ENCODE measurements around the gene MON1A. TPM values are rescaled to one million over a fixed set of nuclear protein-coding genes. Genes with fewer than 3 reads are reported as not detected.
"Not testable (repeated sequence)": the region's sequence is repeated elsewhere in the genome, so short reads cannot be mapped to it uniquely, and the experiment has no call there.

MON1A gene
- total RNA-seq, 1 experiment from 2014 or later = 7.6 TPM

DNA sequence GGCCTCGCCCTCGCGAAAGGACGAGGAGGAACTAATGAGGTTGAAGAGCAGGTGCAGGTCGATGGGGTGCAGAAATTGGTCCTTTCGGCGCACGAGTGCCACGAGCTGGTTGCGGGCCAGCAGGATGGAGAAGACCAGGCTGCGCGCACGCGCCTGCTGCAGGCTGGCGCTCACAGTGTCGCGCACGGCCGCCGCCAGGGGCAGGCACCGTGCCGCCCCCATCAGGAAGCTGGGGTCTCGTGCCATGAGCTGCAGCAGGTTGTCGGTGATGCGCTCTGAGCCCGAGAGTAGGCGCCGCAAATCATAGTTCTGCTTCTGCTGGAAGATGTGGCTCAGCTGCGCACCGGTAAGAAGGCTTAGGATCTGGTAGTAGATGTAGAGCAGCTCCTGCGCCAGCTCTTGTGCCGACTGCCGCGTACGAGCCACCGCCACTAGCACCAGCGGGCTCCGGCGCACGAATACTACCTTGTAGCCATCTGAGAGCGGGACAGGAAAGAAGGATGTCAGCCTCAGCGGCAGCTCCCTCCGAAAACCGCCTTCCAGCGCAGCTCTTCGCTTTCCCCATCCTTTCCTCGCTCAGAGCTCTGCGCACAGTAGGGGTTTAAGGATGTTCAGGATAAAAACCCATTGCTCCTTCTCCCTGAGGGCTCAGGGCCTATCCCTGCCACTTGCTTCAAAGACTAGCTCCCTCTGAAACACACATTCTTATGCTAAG is 19.0 kb downstream of the MON1A start:
- H3K36me3 ChIP-seq = 0 out of 2 replicates have a peak, but pooled peaks cover 4% of the 10 kb centered on the region
- no peak overlapping the region for H3K27ac ChIP-seq
- no peaks in the 10 kb centered on the region for H3K9me3 ChIP-seq (replicated peaks)
- H3K4me3 ChIP-seq = no peak overlapping the region
- H3K4me1 ChIP-seq (replicated peaks) = no peaks in the 10 kb centered on the region; the same call in 1 of the 2 replicates
- H3K27me3 ChIP-seq (replicated peaks) = no peaks in the 10 kb centered on the region
- no peak for DNase-seq (ENCODE audit: low read depth in 1 of 2, low spot score in 2 of 2)

DNA sequence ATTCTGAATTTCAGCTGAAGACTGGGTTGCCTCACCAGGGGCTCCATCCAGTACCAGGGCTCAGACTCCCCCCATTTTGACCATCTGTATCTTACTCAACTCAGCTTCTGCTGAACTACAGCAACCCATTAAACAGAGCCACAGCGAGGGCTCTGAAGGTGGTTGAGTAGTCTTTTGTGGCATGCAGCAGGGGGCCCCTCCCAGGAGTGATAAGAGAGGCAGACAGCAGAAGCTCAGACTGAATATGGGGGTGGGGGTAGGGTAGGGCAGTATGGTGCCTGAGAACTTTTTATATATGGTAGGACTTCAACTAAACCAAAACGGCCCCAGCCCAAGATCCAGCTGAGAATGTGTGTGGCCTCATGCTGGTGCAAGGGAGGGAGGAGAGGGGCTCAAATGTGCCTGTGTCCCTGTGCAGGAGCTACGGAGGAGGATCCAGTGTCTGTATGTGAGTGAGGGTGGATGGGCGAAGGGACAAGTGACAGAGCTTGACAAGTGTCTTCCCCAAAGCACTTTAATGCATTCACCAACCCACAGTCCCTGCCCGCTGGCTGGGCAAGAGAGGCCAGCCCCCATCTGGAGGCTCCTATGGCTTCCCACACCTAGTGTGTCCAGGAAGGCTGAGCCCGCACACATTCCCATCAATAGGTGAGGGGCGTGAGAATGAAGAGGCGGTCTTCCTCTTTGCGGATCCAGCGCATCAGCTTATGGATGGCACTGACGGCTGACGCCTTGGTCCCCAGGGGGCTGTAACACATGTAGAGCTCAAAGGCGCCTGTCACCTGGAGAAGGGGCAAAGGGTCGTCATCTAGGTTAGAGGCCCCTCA is 21.0 kb downstream of the MON1A start:
- H3K4me1 ChIP-seq (replicated peaks) = no peaks in the 10 kb centered on the region; the same call in 1 of the 2 replicates
- H3K27me3 ChIP-seq (replicated peaks) = no peaks in the 10 kb centered on the region
- H3K4me3 ChIP-seq = no peak overlapping the region
- H3K9me3 ChIP-seq (replicated peaks) = no peaks in the 10 kb centered on the region
- H3K36me3 ChIP-seq = 0 out of 2 replicates have a peak, but pooled peaks cover 4% of the 10 kb centered on the region
- H3K27ac ChIP-seq = no peak overlapping the region
- no peak for DNase-seq (ENCODE audit: low read depth in 1 of 2, low spot score in 2 of 2)

DNA sequence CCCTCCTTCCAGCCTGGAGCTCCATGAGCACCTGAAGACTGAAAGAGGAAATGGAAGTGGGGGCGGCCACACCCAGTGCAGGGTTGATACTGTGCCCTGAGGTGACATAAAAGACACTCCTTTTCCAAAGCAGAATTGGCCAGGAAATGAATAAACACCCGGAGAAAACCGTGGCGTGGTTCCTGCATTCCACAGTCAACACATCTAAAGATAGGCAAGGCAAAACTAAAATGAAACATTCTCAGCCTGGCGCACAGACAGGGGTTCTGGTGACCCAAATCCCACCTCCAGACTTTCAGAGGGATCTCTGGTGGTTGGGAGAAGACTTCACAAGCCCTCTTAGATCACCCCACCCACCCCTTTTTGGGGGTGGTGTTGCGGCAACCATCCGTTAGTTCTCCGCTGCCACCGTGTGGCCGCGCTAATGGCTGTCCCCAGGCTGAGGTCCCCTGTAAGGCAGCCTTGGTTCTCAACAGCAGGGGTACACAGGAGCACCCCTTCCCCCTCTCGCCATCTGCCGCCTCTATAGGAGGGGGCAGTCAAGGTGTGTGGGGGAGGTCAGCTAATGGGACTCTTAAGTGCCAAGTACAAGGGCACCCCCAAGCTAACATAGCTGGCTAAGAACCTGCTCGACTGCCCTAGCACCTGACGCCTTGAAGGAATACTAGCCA is 23.4 kb downstream of the MON1A start:
- H3K36me3 ChIP-seq = 0 out of 2 replicates have a peak, but pooled peaks cover 4% of the 10 kb centered on the region
- no peak overlapping the region for H3K27ac ChIP-seq
- H3K9me3 ChIP-seq (replicated peaks) = no peaks in the 10 kb centered on the region
- H3K4me3 ChIP-seq = no peak overlapping the region
- H3K27me3 ChIP-seq (replicated peaks) = no peaks in the 10 kb centered on the region
- DNase-seq (ENCODE audit: low read depth in 1 of 2, low spot score in 2 of 2) = no peak
- H3K4me1 ChIP-seq (replicated peaks) = no peaks in the 10 kb centered on the region; the same call in 1 of the 2 replicates

DNA sequence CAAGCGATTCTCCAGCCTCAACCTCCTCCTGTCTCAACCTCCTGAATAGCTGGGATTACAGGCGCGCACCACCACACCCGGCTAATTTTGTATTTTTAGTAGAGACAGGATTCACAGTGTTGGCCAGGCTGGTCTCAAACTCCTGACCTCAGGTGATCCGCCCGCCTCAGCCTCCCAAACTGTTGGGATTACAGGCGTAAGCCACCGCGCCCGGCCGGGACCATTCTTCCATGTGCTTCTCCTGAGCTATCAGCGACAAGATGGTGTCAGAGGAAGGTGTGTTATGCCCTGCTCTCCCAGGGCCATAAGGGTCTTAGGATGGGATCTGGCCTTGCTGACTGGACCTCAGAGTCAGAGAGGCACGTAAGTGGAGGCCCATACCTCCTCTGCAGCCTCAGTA is 25.2 kb downstream of the MON1A start:
- not testable (repeated sequence) for H3K4me3 ChIP-seq; DNase-seq (ENCODE audit: low read depth in 1 of 2, low spot score in 2 of 2); H3K9me3 ChIP-seq (replicated peaks); H3K4me1 ChIP-seq (replicated peaks); H3K27me3 ChIP-seq (replicated peaks); H3K27ac ChIP-seq; H3K36me3 ChIP-seq

DNA sequence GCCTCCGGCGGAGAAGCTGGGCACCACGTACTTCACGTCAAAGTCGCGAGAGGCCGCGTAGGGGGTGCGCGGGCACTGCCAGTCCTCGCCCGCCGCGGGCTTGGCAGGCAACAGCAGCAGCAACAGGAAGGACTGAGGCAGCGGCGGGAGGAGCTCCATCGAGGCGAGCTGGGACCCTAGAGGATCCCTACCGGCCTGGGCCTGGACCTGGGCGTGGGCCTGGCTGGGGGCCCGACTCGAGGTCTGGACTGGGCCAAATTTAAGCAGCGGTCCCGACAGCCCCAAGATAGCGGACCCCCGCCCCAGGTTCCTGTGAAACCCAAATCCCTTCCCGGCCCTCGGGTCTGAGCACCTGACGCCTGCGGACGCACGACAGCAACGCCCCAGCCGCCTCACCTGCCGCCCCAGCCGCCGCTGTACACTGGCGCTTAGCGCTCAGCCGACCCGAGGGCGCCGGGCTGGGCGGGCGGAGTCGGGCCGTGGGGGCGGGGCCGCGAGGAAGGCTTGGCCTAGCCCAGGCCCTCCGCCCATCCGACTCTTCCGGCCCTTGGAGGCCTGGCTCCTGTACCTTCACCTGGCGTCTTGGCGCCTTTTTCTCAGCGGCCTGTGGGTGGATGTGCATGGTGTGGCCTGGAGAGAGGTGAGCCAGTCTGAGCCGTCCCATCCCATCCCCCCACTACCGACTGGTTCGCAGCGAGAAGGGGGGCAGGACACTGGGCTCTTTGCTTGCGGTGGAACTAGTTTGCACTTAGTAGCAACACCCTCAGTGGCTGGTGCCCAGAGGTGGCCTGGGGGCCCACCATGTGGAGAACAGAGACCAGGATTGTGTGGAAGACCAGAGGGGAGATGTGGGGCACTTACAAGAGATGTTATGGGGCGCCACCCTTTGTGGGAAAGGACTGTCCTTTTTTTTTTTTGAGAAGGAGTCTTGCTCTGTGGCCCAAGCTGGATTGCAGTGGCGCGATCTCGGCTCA is 25.9 kb downstream of the MON1A start, which contains the start of gene MST1R:
Gene MST1R (minus strand): TSS at position 423 of the 974 bp plus-strand sequence. CDS start 264 bp downstream, at position 159.
- DNase-seq (ENCODE audit: low read depth in 1 of 2, low spot score in 2 of 2) = no peak
- Histone ChIP-seq H3K27me3 (replicated peaks) (no peaks in the 10 kb centered on the region), H3K36me3 (no peaks in the 10 kb centered on the region), H3K9me3 (replicated peaks) (no peaks in the 10 kb centered on the region), H3K4me3 (no peak within 1 kb of the TSS), H3K4me1 (replicated peaks) (no peaks in the 10 kb centered on the region; the same call in 1 of the 2 replicates), H3K27ac (no peak within 1 kb of the TSS)

DNA sequence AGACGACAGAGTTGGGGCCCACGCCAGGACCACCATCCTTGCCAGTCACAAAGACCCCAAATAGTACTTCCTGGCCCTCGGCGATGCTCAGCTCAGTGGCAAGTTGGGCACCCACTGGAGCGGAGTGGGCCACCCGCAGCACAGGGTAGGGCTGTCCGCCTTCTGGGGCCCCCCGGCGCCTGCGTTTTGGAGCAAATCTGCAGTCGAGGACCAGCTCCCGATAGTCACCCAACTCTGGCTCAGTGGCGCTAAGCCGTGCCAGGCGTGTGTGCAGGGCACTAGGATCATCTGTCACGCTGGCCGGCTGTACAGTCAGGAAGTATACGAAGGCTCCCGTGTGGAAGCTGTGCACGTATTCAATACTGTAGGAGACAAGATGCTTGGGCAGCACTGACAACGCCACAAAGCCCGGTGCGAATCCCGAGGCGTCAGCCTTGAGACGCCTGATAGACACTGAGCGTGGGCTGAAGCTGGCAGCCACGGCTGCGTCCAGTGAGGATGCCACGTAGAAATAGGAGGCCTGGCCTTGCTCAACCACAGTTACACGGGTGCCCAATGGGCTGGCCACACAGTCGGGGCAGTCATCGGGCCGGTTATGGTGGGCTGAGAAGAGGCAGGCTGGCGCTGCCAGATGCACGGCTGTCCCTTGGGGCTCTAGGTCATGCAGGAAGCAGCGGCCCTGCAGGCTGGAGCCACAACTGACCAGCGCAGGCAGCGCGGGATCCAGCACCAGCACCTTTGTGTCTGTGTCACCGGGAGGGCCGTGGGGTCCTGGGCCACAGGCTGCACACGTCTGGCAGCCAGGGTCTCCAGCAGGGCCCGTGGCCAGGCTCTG is 26.9 kb downstream of the MON1A start:
- Histone ChIP-seq H3K9me3 (replicated peaks) (no peaks in the 10 kb centered on the region), H3K27ac (no peak overlapping the region), H3K27me3 (replicated peaks) (no peaks in the 10 kb centered on the region), H3K4me3 (no peak overlapping the region), H3K36me3 (no peaks in the 10 kb centered on the region), H3K4me1 (replicated peaks) (no peaks in the 10 kb centered on the region; the same call in 1 of the 2 replicates)
- DNase-seq (ENCODE audit: low read depth in 1 of 2, low spot score in 2 of 2) = no peak

DNA sequence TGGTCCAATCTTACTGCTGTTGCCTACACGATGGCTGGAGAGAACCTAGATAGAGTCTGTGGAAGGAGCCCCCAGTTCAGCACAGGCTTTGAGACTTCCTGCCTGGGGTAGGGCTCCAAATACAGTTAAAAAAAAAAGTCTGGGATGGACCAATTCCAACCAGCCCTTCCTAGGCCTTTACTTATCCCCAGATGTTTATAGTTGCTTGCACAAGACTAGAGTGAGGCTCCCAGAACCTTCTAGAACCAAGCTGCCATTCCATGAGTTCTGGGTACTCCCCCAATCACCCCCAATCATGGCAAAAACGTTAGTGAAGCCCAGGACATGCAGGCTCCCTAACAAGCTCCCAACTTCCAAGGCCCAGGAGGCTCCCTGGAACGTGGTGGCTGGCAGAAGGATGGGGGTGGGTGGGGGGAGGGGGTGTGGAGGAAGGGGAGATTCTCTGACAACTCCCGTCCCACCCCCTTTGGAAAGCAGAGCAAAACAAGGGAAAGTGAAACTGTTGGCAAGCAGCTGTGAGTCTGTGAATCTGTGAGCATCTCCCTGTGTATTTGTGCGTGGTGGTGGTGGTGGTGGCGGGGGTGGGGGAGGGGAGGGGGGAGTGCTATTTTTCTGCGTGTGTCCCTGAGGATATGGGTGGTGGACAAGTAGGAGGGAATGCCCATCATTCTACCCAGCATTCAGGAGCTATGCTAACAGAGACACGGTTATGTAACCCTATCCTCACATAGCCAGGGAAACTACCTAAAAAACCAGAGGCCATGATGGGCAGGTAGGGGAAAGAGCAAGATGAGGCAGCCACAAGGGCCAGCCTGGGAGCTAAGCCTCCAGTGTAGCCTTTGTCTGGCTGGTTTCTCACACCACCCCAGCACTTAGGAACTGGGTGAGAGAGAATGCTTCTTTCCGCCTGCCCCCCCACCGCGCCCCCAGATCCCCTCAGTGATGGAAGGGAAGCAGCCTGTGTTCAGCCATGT is 28.0 kb downstream of the MON1A start:
- Histone ChIP-seq H3K36me3 (no peaks in the 10 kb centered on the region), H3K27ac (no peak overlapping the region), H3K27me3 (replicated peaks) (no peaks in the 10 kb centered on the region), H3K4me1 (replicated peaks) (no peaks in the 10 kb centered on the region; the same call in 1 of the 2 replicates), H3K9me3 (replicated peaks) (no peaks in the 10 kb centered on the region), H3K4me3 (no peak overlapping the region)
- DNase-seq (ENCODE audit: low read depth in 1 of 2, low spot score in 2 of 2) = no peak

DNA sequence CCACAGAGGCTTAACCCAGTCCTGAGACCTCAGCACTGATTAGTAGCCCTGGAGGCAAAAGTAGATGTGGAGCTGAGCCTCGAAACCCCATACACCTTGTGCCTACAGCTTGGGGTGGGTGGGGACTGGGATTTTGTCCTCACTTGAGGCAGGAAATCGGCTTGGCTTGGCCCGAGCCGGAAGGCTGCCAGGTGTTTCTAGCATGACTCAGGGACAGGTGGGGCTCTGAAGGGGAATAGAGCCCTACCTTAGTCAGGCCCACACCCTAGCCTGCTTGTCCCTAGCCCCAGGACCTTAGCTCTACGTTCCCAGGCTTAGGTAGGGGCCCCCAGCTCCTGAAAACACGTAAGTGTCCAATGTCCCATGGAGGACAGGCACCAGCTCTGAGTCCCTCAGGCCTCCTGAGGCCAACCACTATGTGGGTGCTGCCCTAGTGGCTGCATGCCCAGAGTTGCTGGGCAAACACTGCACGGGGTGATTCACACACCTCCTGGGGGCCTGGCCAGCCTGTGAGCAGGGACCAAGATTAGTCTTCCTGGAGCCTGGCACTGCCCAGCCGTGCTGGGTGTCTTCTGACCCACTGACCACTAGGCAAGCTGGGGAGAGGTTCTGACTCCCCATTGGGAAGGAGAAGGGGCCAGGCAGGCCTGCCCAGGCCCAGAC is 29.0 kb downstream of the MON1A start:
- Histone ChIP-seq H3K4me3 (no peak overlapping the region), H3K9me3 (replicated peaks) (no peaks in the 10 kb centered on the region), H3K27ac (no peak overlapping the region), H3K36me3 (no peaks in the 10 kb centered on the region), H3K4me1 (replicated peaks) (no peaks in the 10 kb centered on the region), H3K27me3 (replicated peaks) (no peaks in the 10 kb centered on the region)
- DNase-seq (ENCODE audit: low read depth in 1 of 2, low spot score in 2 of 2) = no peak

DNA sequence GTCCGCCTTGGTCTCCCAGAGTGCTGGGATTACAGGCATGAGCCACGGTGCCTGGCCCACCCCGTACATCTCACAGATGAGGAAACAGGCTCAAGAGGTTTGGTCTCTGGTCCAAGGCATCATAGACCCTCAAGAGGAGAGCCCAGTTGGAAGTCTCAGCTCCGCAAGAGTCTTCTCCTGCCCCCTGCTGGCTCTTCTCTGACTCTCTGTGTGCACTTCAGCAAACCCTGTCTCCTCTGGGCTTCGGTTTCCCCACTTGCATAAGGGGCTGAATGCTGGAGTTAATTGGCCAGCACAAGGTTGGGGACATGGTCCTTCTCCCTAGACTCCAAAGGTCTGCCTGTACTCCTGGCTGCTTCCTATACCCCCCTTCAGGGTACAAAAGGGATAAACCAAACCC is 29.8 kb downstream of the MON1A start:
- no peaks in the 10 kb centered on the region for H3K4me1 ChIP-seq (replicated peaks)
- H3K4me3 ChIP-seq = no peak overlapping the region
- H3K36me3 ChIP-seq = no peaks in the 10 kb centered on the region
- H3K27me3 ChIP-seq (replicated peaks) = no peaks in the 10 kb centered on the region
- H3K27ac ChIP-seq = no peak overlapping the region
- DNase-seq (ENCODE audit: low read depth in 1 of 2, low spot score in 2 of 2) = no peak
- H3K9me3 ChIP-seq (replicated peaks) = no peaks in the 10 kb centered on the region

DNA sequence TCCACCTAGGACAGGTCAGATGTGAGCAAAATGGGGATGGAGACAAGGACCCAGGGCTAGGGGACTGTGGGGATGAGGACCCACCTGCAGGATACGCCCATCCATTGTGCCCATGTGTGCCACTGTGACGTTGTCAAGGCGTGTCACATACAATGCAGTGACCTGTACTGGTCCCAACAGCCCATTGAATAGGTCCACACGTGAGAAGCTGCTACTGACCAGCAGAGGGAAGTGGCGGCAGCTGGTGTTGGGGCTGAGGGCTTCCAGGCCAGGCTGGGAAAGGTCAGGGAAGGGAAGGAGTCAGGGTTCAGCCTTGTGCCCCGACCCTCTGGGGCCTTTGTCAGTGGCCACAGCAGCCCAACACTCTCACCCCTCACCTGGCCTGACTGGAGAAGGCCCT is 30.6 kb downstream of the MON1A start:
- no peaks in the 10 kb centered on the region for H3K27me3 ChIP-seq (replicated peaks)

DNA sequence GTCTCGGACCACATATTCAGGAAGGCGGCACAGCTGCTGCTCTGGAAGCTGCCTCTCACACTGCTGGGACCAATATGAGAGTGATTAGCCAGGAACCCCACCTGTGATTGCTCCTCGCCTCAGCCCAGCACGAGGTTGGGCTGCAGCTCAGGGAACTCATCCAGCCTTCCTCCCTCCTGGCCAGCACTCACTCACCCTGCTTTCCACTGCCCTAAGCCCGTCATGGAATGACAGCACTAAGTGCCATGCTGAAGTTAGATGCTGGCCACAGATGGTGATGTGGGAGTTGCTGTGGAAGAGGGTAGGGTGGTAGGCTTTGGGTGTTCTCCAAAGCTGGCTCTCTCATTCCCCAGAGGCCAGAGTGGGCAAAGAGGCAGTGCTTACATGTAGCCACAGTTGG is 33.3 kb downstream of the MON1A start:
- Histone ChIP-seq H3K4me1 (replicated peaks) (no peaks in the 10 kb centered on the region), H3K9me3 (replicated peaks) (no peaks in the 10 kb centered on the region), H3K4me3 (no peak overlapping the region), H3K36me3 (no peaks in the 10 kb centered on the region), H3K27me3 (replicated peaks) (no peaks in the 10 kb centered on the region), H3K27ac (no peak overlapping the region)
- DNase-seq (ENCODE audit: low read depth in 1 of 2, low spot score in 2 of 2) = no peak

More for the DNA sequence above, 30.6 kb downstream of the MON1A start:
- Histone ChIP-seq H3K4me3 (no peak overlapping the region), H3K36me3 (no peaks in the 10 kb centered on the region), H3K4me1 (replicated peaks) (no peaks in the 10 kb centered on the region), H3K27ac (no peak overlapping the region), H3K9me3 (replicated peaks) (no peaks in the 10 kb centered on the region)
- no peak for DNase-seq (ENCODE audit: low read depth in 1 of 2, low spot score in 2 of 2)

Measured in SJSA1 (cell line).